ENCODE results near the gene WDR1. TPM values are rescaled to one million over a fixed set of nuclear protein-coding genes. Genes with fewer than 3 reads are reported as not detected.

WDR1 gene
- total RNA-seq, 1 donor from 2014 or later = 216 TPM

- no peak overlapping the region for H3K4me3 ChIP-seq
- DNase-seq (ENCODE audit: low spot score in 2 of 2) = no peak
- intact Hi-C loops (cut with DNase I) = no loop called here
- TF ChIP-seq, protein P1, sequence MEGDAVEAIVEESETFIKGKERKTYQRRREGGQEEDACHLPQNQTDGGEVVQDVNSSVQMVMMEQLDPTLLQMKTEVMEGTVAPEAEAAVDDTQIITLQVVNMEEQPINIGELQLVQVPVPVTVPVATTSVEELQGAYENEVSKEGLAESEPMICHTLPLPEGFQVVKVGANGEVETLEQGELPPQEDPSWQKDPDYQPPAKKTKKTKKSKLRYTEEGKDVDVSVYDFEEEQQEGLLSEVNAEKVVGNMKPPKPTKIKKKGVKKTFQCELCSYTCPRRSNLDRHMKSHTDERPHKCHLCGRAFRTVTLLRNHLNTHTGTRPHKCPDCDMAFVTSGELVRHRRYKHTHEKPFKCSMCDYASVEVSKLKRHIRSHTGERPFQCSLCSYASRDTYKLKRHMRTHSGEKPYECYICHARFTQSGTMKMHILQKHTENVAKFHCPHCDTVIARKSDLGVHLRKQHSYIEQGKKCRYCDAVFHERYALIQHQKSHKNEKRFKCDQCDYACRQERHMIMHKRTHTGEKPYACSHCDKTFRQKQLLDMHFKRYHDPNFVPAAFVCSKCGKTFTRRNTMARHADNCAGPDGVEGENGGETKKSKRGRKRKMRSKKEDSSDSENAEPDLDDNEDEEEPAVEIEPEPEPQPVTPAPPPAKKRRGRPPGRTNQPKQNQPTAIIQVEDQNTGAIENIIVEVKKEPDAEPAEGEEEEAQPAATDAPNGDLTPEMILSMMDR (IDR thresholded peaks at IDR 0.05) = no peak
- no peak overlapping the region for H3K27ac ChIP-seq
- no peaks in the 10 kb centered on the region for H3K4me1 ChIP-seq
- no peaks in the 10 kb centered on the region for H3K36me3 ChIP-seq
- H3K9me3 ChIP-seq = no peaks in the 10 kb centered on the region
- no peaks in the 10 kb centered on the region for H3K27me3 ChIP-seq
Measured at GRCh38 chr4:10140866-10141759, 24.5 kb upstream of the WDR1 start.

DNA sequence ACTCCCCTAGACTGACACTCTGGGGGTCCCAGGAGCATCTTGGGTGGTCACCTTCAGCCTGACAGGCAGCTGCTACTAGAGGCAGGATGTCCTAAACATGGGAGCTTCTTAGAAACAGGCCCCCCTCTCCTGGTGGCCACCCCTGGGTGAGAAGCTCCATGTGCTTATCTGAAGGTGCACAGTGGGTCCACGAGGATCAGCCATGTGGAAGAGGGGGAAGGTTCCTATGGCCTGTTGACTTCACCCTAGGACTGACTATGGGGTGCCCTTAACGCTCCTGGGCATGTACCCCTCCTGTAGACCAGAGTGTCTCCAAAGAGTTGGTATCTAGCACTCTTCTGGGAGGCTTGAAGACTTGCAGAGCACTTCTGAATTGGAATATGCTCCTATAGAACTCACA, 22.9 kb upstream of the WDR1 start:
- no peaks in the 10 kb centered on the region for H3K36me3 ChIP-seq
- no peaks in the 10 kb centered on the region for H3K4me1 ChIP-seq
- DNase-seq (ENCODE audit: low spot score in 2 of 2) = no peak
- intact Hi-C loops (cut with DNase I) = no loop called here
- no peak overlapping the region for H3K4me3 ChIP-seq
- H3K27ac ChIP-seq = no peak overlapping the region
- H3K27me3 ChIP-seq = no peaks in the 10 kb centered on the region
- no peaks in the 10 kb centered on the region for H3K9me3 ChIP-seq
- TF ChIP-seq, protein P1 (IDR thresholded peaks at IDR 0.05) = no peak

DNA sequence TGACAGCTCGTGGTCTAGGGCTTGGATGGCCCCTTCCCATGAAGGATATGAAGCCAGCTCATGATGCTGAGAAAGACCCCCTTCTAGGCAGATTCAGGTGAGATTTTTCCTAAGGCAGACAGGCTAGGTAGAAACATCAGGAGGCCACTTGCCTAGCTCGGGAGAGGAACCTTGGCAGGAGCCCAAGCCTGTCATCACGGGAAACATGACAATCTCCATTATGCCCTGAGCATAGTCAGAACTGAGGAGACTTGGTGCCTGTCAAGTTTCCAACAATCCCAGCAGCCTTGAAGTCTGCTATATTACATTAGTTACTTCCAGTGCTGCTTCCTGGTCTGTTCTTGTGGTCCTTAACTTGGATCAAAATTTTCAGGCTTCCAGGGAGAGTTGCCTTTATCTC, 18.7 kb upstream of the WDR1 start:
- Histone ChIP-seq H3K4me3 (no peak overlapping the region), H3K4me1 (no peaks in the 10 kb centered on the region), H3K27ac (no peak overlapping the region), H3K27me3 (no peaks in the 10 kb centered on the region), H3K36me3 (no peaks in the 10 kb centered on the region), H3K9me3 (no peaks in the 10 kb centered on the region)
- intact Hi-C loops (cut with DNase I) = no loop called here
- DNase-seq (ENCODE audit: low spot score in 2 of 2) = no peak
- TF ChIP-seq, protein P1 (IDR thresholded peaks at IDR 0.05) = no peak

GRCh38 chr4:10134141-10134540, 17.5 kb upstream of the WDR1 start:
- Histone ChIP-seq H3K27me3 (no peaks in the 10 kb centered on the region), H3K36me3 (no peaks in the 10 kb centered on the region), H3K27ac (no peak overlapping the region), H3K4me1 (no peaks in the 10 kb centered on the region), H3K9me3 (no peaks in the 10 kb centered on the region), H3K4me3 (no peak overlapping the region)
- intact Hi-C loops (cut with DNase I) = no loop called here
- TF ChIP-seq, protein P1 (IDR thresholded peaks at IDR 0.05) = no peak
- no peak for DNase-seq (ENCODE audit: low spot score in 2 of 2)

DNA sequence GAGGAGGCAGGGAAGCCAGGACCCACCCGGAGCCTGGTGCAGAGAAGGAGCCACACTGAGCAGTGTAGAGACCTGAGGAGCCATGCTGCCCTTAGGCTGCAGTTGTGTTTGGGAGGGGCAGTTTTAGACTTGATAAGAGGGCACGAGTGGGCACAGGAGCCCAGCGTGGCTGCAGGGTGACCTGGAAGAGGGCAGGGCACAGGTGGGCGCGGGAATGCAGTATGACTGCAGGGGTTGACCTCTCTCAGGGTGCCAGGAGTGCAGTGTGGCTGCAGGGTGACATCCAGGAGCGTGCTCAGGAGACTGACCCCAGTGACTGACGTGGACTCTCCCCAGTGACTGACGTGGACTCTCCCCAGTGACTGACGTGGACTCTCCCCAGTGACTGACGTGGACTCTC, 14.6 kb upstream of the WDR1 start:
- intact Hi-C loops (cut with DNase I) = no loop called here
- TF ChIP-seq, protein P1 (IDR thresholded peaks at IDR 0.05) = no peak
- H3K4me3 ChIP-seq = no peak overlapping the region
- H3K9me3 ChIP-seq = no peaks in the 10 kb centered on the region
- H3K4me1 ChIP-seq = no peaks in the 10 kb centered on the region
- DNase-seq (ENCODE audit: low spot score in 2 of 2) = no peak
- no peak overlapping the region for H3K27ac ChIP-seq
- H3K27me3 ChIP-seq = no peaks in the 10 kb centered on the region
- no peaks in the 10 kb centered on the region for H3K36me3 ChIP-seq

Measured in ascending aorta (tissue), 2 donors.